PC-3 (cell line): Measurements from ENCODE around the gene NEK8.

ENCODE experiments used
- EZH2 ChIP-seq: fragments of 300-600 bp; sonication (generic); IDR thresholded peaks from one replicate; pipeline ENCODE4 v1.6.1; 2017; ENCODE audit warnings: antibody characterized with exemption, mild to moderate bottlenecking, low read length; ENCODE audit not compliant: unreplicated experiment
- EZH2phosphoT487 ChIP-seq: fragments of 300-600 bp; sonication (generic); IDR thresholded peaks from 2 replicates; pipeline ENCODE4 v1.6.1; 2018; ENCODE audit warnings: mild to moderate bottlenecking, antibody characterized with exemption, low read length, borderline replicate concordance
- TF ChIP-seq, protein P1 (sequence below): fragments of 300-600 bp; sonication (generic); conservative IDR thresholded peaks from 2 replicates; pipeline ENCODE4 v1.5.1; 2017; ENCODE audit warnings: antibody characterized with exemption, low read depth, mild to moderate bottlenecking, low read length

DNA sequence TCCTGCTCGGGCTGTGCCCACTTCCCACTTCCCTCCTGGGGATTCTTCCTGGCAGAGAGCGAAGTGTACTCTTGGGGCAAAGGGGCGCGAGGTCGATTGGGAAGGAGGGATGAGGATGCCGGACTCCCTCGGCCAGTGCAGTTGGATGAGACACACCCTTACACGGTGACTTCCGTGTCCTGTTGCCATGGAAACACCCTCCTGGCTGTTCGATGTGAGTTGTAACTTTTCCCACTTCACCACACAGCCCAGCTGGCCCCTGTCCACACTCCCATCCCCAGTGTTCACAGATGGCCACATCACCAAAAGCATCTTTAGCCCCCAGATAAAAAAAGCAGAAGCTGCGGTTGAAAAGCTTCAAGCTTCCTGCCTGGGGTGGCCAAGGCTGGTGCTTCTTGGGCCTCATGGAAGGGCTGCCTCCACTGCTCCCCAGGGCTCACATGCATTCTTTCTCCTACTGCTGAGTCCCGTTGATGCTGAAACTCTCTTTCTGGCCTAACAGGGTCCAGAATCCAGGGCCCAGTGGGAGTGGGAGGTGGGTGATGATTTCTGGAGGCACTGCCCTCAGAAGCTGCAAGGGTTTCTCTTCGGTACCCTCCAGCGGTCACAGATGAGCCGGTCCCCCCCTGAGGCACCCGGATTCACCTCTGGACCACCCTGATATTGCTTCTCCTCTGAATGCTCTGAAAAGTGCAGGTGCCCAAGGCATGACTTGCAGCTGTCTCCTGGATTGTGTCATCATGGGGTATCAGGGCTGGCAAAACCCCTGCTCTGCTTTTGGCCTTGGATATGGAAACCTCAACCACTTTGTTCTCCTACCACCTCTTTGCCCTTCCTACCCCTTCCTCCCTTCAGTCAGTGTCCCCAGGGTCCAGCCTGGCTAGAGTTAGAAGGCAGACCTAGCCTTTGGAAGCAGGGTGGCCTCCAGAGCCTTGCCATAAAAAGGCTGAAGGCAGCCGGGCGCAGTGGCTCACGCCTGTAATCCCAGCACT, 13.1 kb downstream of the NEK8 start:
- TF ChIP-seq, protein P1, sequence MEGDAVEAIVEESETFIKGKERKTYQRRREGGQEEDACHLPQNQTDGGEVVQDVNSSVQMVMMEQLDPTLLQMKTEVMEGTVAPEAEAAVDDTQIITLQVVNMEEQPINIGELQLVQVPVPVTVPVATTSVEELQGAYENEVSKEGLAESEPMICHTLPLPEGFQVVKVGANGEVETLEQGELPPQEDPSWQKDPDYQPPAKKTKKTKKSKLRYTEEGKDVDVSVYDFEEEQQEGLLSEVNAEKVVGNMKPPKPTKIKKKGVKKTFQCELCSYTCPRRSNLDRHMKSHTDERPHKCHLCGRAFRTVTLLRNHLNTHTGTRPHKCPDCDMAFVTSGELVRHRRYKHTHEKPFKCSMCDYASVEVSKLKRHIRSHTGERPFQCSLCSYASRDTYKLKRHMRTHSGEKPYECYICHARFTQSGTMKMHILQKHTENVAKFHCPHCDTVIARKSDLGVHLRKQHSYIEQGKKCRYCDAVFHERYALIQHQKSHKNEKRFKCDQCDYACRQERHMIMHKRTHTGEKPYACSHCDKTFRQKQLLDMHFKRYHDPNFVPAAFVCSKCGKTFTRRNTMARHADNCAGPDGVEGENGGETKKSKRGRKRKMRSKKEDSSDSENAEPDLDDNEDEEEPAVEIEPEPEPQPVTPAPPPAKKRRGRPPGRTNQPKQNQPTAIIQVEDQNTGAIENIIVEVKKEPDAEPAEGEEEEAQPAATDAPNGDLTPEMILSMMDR = no peak
- TF ChIP-seq EZH2 (no peak), EZH2phosphoT487 (no peak)
